A549 (cell line): Measurements from ENCODE around the gene TRIP6. TPM values are rescaled to one million over a fixed set of nuclear protein-coding genes. Genes with fewer than 3 reads are reported as not detected.

Experiments used
- ATAC-seq, 2 experiments: fragments of 200-7000 bp in 1 of 2; fragments of >200 bp in 1 of 2; cut with Nextera tagmentation in 1 of 2; cut with Tn5 transposase in 1 of 2; 3 replicates each; pipeline versions ENCODE4 v1.8.0 to v1.9.1; 2018 to 2020; ENCODE audit warnings: mild to moderate bottlenecking in 1 of 2, moderate library complexity in 1 of 2
- CTCF ChIA-PET: fragments of 300-600 bp; sonication (Branson Sonifier 250); formaldehyde crosslinking; extraction: SDS; loops from one replicate; lab custom pipeline; 2021; ENCODE audit warnings: antibody characterized with exemption, inconsistent platforms; lab: Yijun Ruan, JAX
- POLR2A ChIA-PET: fragments of 350-600 bp; formaldehyde crosslinking; extraction: SDS; loops from one replicate; lab custom pipeline; 2021; ENCODE audit warnings: antibody characterized with exemption, inconsistent platforms; lab: Yijun Ruan, JAX
- DNase-seq, 2 experiments: peaks; one replicate each; pipeline versions ENCODE4 v3.0.0 to v3.0.0-alpha.2; 2011 to 2016; ENCODE audit warnings: low read depth in 1 of 2, low spot score in 1 of 2
- FAIRE-seq: peaks from 2 replicates; lab custom pipeline; 2011; peaks lifted over from hg19 to GRCh38; lab: Jason Lieb, UNC
- H3K27ac ChIP-seq, 2 experiments: fragments of >200 bp; sonication (Bioruptor Twin); formaldehyde crosslinking; 3 replicates each; pipeline ENCODE4 v1.5.1; 2016 to 2017
- H3K4me1 ChIP-seq: fragments of >200 bp; sonication (Bioruptor Twin); formaldehyde crosslinking; 3 replicates; pipeline ENCODE4 v1.6.1; 2016
- H3K4me2 ChIP-seq: fragments of >200 bp; sonication (Bioruptor Twin); formaldehyde crosslinking; 3 replicates; pipeline ENCODE4 v1.6.1; 2016
- H3K4me3 ChIP-seq: fragments of >200 bp; sonication (Bioruptor Twin); formaldehyde crosslinking; 3 replicates; pipeline ENCODE4 v1.5.1; 2016
- H3K9me3 ChIP-seq: fragments of >200 bp; sonication (Bioruptor Twin); formaldehyde crosslinking; 3 replicates; pipeline ENCODE4 v1.6.1; 2016
- BHLHE40 ChIP-seq: IDR thresholded peaks from 2 replicates; pipeline ENCODE4 v1.6.1; 2012; ENCODE audit warnings: low read depth, low read length, inconsistent platforms
- CBX2 ChIP-seq: fragments of 200-600 bp; sonication (generic); IDR thresholded peaks from 2 replicates; pipeline ENCODE4 v1.6.1; 2016; ENCODE audit warnings: low read depth, mild to moderate bottlenecking, borderline replicate concordance
- CBX8 ChIP-seq: fragments of 200-600 bp; sonication (generic); IDR thresholded peaks from 2 replicates; pipeline ENCODE4 v1.6.1; 2016
- CEBPB ChIP-seq, 2 experiments: fragments of >200 bp in 1 of 2; sonication (Bioruptor Twin) in 1 of 2; formaldehyde crosslinking in 1 of 2; IDR thresholded peaks; 2 replicates each; pipeline ENCODE4 v1.6.1; 2012 to 2016
- CHD2 ChIP-seq: fragments of 150-350 bp; IDR thresholded peaks from 2 replicates; pipeline ENCODE4 v1.6.1; 2014; ENCODE audit warnings: low read length; ENCODE audit not compliant: partially characterized antibody
- EP300 ChIP-seq, 2 experiments: fragments of >200 bp; sonication (Bioruptor Twin); formaldehyde crosslinking; IDR thresholded peaks; 2 replicates in 1 of 2; 3 replicates in 1 of 2; pipeline ENCODE4 v1.6.1; 2016 to 2017
- FOXS1 ChIP-seq: fragments of 250-450 bp; sonication (Bioruptor Pico); IDR thresholded peaks from 2 replicates; pipeline ENCODE4 v1.5.0; 2020; ENCODE audit warnings: mild to moderate bottlenecking, moderate library complexity
- HDAC2 ChIP-seq: fragments of 200-600 bp; sonication (generic); IDR thresholded peaks from 2 replicates; pipeline ENCODE4 v1.6.1; 2016
- JUNB ChIP-seq: fragments of >200 bp; sonication (Bioruptor Twin); formaldehyde crosslinking; IDR thresholded peaks from 2 replicates; pipeline ENCODE4 v1.6.1; 2016
- MAFK ChIP-seq: fragments of 450-650 bp; IDR thresholded peaks from 2 replicates; pipeline ENCODE4 v1.6.1; 2014; ENCODE audit not compliant: partially characterized antibody
- MAZ ChIP-seq: fragments of 150-350 bp; IDR thresholded peaks from 2 replicates; pipeline ENCODE4 v1.6.1; 2014; ENCODE audit warnings: antibody characterized with exemption, low read depth, low read length, borderline replicate concordance
- NFE2L2 ChIP-seq: fragments of 150-350 bp; conservative IDR thresholded peaks from 2 replicates; pipeline ENCODE4 v1.6.1; 2014; ENCODE audit warnings: low read length
- NPAS2 ChIP-seq: fragments of 250-450 bp; sonication (Bioruptor Pico); IDR thresholded peaks from 2 replicates; pipeline ENCODE4 v1.8.0; 2022; ENCODE audit warnings: mild to moderate bottlenecking, moderate library complexity, borderline replicate concordance
- PHF8 ChIP-seq: fragments of 200-600 bp; sonication (generic); IDR thresholded peaks from 2 replicates; pipeline ENCODE4 v1.6.1; 2016; ENCODE audit warnings: low read depth, mild to moderate bottlenecking, antibody characterized with exemption, moderate library complexity, borderline replicate concordance
- RARB ChIP-seq: fragments of 250-450 bp; sonication (Bioruptor Pico); IDR thresholded peaks from 2 replicates; pipeline ENCODE4 v1.8.0; 2021; ENCODE audit warnings: mild to moderate bottlenecking, moderate library complexity
- RCOR1 ChIP-seq: fragments of 150-350 bp; IDR thresholded peaks from 2 replicates; pipeline ENCODE4 v1.6.1; 2014; ENCODE audit warnings: antibody characterized with exemption, low read length, low read depth
- RFX5 ChIP-seq: fragments of 450-650 bp; IDR thresholded peaks from 2 replicates; pipeline ENCODE4 v1.7.1; 2014; ENCODE audit warnings: antibody characterized with exemption, mild to moderate bottlenecking, moderate library complexity
- RNF2 ChIP-seq: fragments of 200-600 bp; sonication (generic); IDR thresholded peaks from 2 replicates; pipeline ENCODE4 v1.6.1; 2016; ENCODE audit warnings: low read depth, mild to moderate bottlenecking, antibody characterized with exemption, moderate library complexity, borderline replicate concordance
- TFCP2L1 ChIP-seq: fragments of 250-450 bp; sonication (Bioruptor Pico); IDR thresholded peaks from 2 replicates; pipeline ENCODE4 v1.5.0; 2021; ENCODE audit warnings: mild to moderate bottlenecking
- ZC3H11A ChIP-seq: fragments of 450-650 bp; IDR thresholded peaks from 2 replicates; pipeline ENCODE4 v1.6.1; 2014; ENCODE audit warnings: antibody characterized with exemption, mild to moderate bottlenecking
- ZFP36 ChIP-seq: fragments of 450-650 bp; IDR thresholded peaks from 2 replicates; pipeline ENCODE4 v1.6.1; 2014; ENCODE audit warnings: borderline replicate concordance; ENCODE audit not compliant: partially characterized antibody
- ZSCAN20 ChIP-seq: fragments of 250-450 bp; sonication (Bioruptor Pico); IDR thresholded peaks from 2 replicates; pipeline ENCODE4 v1.8.0; 2022; ENCODE audit warnings: mild to moderate bottlenecking, moderate library complexity
- WGBS: methylation state at CpG from one replicate; pipeline ENCODE4 v1.1.6; 2017; ENCODE audit errors: missing lambda C conversion rate; 5-methylcytosine and 5-hydroxymethylcytosine counted together
- polyA plus RNA-seq, 4 experiments: library from polyadenylated mRNA; depleted of rRNA in 3 of 4; stranded (reverse); fragments of >200 nt; fragmentation: RNase III in 1 of 4; extraction: RNeasy Plus Mini Kit Qiagen cat#74134 plus additional on column Dnase treatment in 1 of 4; gene quantifications; 2 replicates in 3 of 4; 3 replicates in 1 of 4; pipeline ENCODE4 v1.2.3, GENCODE V29; 2011 to 2017
- TF ChIP-seq, protein P1 (sequence below): IDR thresholded peaks from 2 replicates; pipeline ENCODE4 v1.6.1; 2012; ENCODE audit warnings: low read depth, borderline replicate concordance
- TF ChIP-seq, protein P2 (sequence below): IDR thresholded peaks from 2 replicates; pipeline ENCODE4 v1.6.1; 2012
- TF ChIP-seq, protein P3 (sequence below): fragments of 200-600 bp; sonication (generic); IDR thresholded peaks from 2 replicates; pipeline ENCODE4 v1.6.1; 2016; ENCODE audit warnings: antibody characterized with exemption, mild to moderate bottlenecking, moderate library complexity

TRIP6 gene
- polyA plus RNA-seq, 2 of the 4 experiments (the other 2 are of a cell fraction), result 18.0 to 38.5 TPM

DNA sequence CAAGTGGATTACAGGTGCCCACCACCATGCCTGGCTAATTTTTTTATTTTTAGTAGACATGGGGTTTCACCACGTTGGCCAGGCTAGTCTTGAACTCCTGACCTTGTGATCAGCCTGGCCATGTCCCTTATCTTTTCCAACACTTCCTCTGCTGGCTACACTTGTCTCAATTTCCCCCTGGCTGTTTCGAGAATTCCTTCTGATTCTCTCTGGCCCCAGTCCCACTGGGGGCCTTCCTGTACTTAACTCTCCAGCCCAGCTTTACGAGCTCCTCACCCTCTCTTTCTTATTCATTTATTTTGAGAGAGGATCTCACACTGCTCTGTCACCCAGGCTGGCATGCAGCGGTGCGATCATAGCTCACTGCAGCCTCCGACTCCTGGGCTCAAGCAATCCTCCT is 48.4 kb upstream of the TRIP6 start:
- Histone ChIP-seq H3K4me2 (no peak overlapping the region), H3K27ac (no peak overlapping the region), H3K9me3 (no peaks in the 10 kb centered on the region), H3K4me3 (no peak overlapping the region), H3K4me1 (peaks cover 9% of the 10 kb centered on the region; the same call in 2 of the 3 replicates)
- CTCF ChIA-PET, result interaction anchor here (0.8 to 2.7 kb wide), 6 partner anchors 9 to 230 kb away, joined by 3 to 10 read pairs (median 3); partner anchors contain the start of gene SLC12A9
- POLR2A ChIA-PET, result interaction anchor here (0.7 kb wide), 1 partner anchor 128 kb away, joined by 3 read pairs; no protein-coding TSS in a partner anchor
- 93% methylated on average over 6 of the region's 6 CpGs for WGBS
- ATAC-seq, result no peak
- TF ChIP-seq NFE2L2 (no peak), FOXS1 (CRISPR knock-in tag) (no peak), NPAS2 (CRISPR knock-in tag) (no peak), CHD2 (no peak), RCOR1 (no peak)
- DNase-seq, result no peak
- FAIRE-seq, result no peak

DNA sequence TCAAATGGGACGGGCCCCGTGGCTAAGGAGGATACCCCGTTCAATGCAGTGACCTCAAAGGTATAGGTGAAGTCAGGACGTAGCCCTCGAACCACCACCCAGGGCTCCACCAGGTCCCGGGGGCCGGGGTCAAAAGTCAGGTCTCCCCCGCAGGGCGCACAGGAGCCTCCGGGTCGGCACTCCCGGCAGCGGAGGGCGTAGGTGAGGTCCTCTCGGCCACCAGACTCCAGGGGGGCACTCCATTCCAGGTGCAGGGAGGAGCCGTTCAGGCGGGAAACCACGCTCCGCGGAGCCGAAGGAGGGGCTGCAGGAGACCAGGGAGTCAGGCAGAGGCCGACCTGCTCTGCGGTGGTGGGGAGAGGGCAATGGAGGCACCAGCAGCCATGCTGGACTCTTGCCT is 47.6 kb upstream of the TRIP6 start:
- CTCF ChIA-PET, result interaction anchor here (1.3 to 18.3 kb wide), 2 partner anchors 13 to 32 kb away, joined by 4 to 317 read pairs; partner anchors contain the start of gene SLC12A9
- TF ChIP-seq ZFP36 (no peak), MAZ (no peak), CBX8 (no peak), EP300 (IDR thresholded peaks at IDR 0.05) (no peak), RARB (CRISPR knock-in tag) (no peak), JUNB (no peak), TFCP2L1 (CRISPR knock-in tag) (no peak), BHLHE40 (no peak), CBX2 (no peak), ZSCAN20 (no peak), PHF8 (no peak), RFX5 (no peak), MAFK (no peak), RNF2 (no peak), CEBPB (IDR thresholded peaks at IDR 0.05) (no peak)
- TF ChIP-seq, protein P1, sequence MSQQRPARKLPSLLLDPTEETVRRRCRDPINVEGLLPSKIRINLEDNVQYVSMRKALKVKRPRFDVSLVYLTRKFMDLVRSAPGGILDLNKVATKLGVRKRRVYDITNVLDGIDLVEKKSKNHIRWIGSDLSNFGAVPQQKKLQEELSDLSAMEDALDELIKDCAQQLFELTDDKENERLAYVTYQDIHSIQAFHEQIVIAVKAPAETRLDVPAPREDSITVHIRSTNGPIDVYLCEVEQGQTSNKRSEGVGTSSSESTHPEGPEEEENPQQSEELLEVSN, result no peak
- TF ChIP-seq, protein P2, sequence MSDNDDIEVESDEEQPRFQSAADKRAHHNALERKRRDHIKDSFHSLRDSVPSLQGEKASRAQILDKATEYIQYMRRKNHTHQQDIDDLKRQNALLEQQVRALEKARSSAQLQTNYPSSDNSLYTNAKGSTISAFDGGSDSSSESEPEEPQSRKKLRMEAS, result no peak
- no peak for FAIRE-seq

DNA sequence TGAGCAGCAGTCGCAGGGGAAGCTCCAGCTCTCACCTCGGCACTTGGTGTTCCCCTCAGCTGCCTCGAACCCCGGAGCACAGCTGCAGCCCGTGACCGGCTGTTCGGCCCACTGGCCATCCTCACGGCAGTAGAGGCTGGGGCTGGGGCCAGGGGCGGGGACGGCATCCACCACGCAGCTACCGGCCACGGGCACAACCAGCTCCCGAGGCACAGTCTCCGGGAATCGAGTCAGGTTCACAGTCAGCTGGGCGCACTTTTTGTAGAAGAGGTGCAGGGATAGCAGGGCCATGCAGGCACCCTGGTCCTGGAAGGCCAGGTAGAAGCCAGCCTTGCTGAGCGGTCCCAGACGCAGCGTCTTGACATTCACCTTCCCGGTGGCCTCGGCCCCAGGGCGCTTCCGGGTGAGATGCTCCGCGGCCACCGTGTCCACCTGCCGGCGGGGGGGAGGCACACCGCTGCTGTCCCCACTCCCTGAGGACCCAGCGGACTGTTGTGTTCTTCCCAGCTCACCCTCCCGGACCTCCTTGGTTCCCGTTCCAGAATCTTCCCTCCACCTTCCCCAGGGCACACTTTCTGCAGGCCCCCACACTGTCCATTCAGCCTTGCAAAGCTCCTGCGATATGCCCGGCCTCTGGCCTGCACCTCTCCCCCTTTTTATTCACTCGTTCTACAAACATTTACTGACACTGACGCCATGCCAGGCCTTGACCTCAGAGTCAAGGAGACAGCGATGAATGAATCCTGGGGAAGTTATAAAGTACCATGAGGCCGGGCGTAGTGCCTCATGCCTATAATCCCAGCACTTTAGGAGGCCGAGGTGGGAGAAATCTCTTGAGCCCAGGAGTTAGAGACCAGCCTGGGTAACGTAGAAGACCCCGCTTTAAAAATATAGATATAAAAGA is 44.7 kb upstream of the TRIP6 start:
- 99% methylated on average over 25 of the region's 43 CpGs for WGBS
- Histone ChIP-seq H3K27ac (no peak overlapping the region), H3K4me1 (peaks cover 17% of the 10 kb centered on the region; the same call in 2 of the 3 replicates)
- ATAC-seq (no peak), FAIRE-seq (no peak)
- TF ChIP-seq, protein P3, sequence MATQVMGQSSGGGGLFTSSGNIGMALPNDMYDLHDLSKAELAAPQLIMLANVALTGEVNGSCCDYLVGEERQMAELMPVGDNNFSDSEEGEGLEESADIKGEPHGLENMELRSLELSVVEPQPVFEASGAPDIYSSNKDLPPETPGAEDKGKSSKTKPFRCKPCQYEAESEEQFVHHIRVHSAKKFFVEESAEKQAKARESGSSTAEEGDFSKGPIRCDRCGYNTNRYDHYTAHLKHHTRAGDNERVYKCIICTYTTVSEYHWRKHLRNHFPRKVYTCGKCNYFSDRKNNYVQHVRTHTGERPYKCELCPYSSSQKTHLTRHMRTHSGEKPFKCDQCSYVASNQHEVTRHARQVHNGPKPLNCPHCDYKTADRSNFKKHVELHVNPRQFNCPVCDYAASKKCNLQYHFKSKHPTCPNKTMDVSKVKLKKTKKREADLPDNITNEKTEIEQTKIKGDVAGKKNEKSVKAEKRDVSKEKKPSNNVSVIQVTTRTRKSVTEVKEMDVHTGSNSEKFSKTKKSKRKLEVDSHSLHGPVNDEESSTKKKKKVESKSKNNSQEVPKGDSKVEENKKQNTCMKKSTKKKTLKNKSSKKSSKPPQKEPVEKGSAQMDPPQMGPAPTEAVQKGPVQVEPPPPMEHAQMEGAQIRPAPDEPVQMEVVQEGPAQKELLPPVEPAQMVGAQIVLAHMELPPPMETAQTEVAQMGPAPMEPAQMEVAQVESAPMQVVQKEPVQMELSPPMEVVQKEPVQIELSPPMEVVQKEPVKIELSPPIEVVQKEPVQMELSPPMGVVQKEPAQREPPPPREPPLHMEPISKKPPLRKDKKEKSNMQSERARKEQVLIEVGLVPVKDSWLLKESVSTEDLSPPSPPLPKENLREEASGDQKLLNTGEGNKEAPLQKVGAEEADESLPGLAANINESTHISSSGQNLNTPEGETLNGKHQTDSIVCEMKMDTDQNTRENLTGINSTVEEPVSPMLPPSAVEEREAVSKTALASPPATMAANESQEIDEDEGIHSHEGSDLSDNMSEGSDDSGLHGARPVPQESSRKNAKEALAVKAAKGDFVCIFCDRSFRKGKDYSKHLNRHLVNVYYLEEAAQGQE, result no peak
- TF ChIP-seq HDAC2 (no peak), ZC3H11A (no peak)
- TF ChIP-seq, all 56 proteins: peak for 0
- DNase-seq, result no peak
- ChIA-PET CTCF (interaction anchor here (1.2 to 18.3 kb wide), 5 partner anchors 10 to 117 kb away, joined by 3 to 317 read pairs (median 6); partner anchors contain the start of genes EPO, POP7 and SLC12A9), POLR2A (interaction anchor here (1.4 kb wide), 1 partner anchor 14 kb away, joined by 3 read pairs; no protein-coding TSS in a partner anchor)
- Histone ChIP-seq H3K4me3 (no peak overlapping the region), H3K4me2 (no peak overlapping the region), H3K9me3 (no peaks in the 10 kb centered on the region)

More for the DNA sequence above, 47.6 kb upstream of the TRIP6 start:
- Histone ChIP-seq H3K27ac (no peak overlapping the region), H3K4me3 (no peak overlapping the region), H3K4me2 (no peak overlapping the region), H3K9me3 (no peaks in the 10 kb centered on the region), H3K4me1 (peaks cover 3% of the 10 kb centered on the region; the same call in 1 of the 3 replicates)
- DNase-seq, result no peak
- no peak for ATAC-seq
- POLR2A ChIA-PET, result no interaction called here
- WGBS, result 95% methylated on average over 13 of the region's 23 CpGs
